ENCODE results near the gene ECE1. TPM values are rescaled to one million over a fixed set of nuclear protein-coding genes. Genes with fewer than 3 reads are reported as not detected.

ECE1 gene
- total RNA-seq (2022; extraction: Qiagen RNA extraction), result 49.3 to 63.8 TPM (median 60.7 TPM) in 5 replicates

DNA sequence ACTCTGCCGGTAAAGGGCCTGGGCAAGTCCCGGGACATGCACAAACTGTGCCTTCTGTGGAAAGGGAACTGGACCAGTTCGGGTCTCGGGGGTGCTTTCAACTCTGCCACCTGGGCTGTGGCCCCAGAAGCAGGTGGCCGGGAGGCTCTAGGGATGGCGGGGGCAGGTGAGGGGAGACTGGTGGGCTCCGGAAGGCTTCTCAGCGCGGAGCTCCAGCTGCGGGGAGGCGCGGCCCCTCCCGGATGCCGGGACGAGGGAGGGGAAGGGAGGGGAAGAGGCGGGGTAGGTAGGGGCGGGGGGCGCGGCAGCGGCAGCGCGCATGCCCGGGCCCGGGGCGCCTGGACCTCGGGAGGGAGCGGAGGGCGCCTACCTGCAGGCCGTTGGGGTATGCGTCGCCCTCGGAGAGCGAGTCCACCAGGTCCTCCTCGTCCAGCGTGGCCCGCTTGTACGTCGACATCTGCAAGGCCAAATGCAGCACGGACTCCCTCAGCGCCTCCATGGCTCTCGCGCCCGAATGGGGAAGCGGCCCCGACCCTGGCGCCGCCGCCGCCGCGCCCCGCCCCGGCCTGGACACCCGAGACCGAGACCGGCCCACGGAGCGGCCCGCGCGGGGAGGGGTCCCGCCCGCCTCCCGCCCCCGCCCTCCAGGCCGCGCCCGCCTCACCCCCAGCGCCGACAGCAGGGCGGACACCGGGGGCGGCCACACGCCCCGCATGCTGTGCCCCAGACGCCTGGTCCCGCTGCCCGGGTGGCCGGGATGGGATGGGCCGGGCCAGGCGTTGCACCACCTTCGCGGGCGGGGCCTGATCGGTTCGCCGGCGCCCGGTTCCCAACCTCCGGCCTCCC lies at the start of gene ECE1:
Gene ECE1 (minus strand): TSS at position 764 of the 846 bp plus-strand sequence. CDS start 49 bp downstream, at position 715.

GRCh38 chr1:21176586-21177555 lies 113.4 kb downstream of the ECE1 start, which contains the start of gene EIF4G3:
EIF4G3 (minus strand) TSS chr1:21176897; CDS start chr1:21002742, 174,155 bp downstream.

Other genes starting within 250 kb of the ECE1 start
- gene EIF4G3, start 113.6 kb downstream of the ECE1 start, total RNA-seq (2022; extraction: Qiagen RNA extraction), result 15.4 to 19.9 TPM (median 18.8 TPM) in 5 replicates
- 5.4 to 7.2 TPM (median 6.1 TPM) in 5 replicates for gene NBPF3, start 149.7 kb upstream of the ECE1 start, total RNA-seq (2022; extraction: Qiagen RNA extraction)
- 0.18 to 0.50 TPM (median 0.31 TPM) in 5 replicates for gene ALPL, start 219.0 kb upstream of the ECE1 start, total RNA-seq (2022; extraction: Qiagen RNA extraction)